Endothelial cell (in vitro differentiated cells): ENCODE data around the gene FMO5. TPM values are rescaled to one million over a fixed set of nuclear protein-coding genes. Genes with fewer than 3 reads are reported as not detected.
"Not testable (repeated sequence)": the region's sequence is repeated elsewhere in the genome, so short reads cannot be mapped to it uniquely, and the experiment has no call there.

Source experiments
- DNase-seq: peaks from one replicate; pipeline ENCODE4 v3.0.0; 2021; ENCODE audit warnings: low spot score
- H3K27ac Mint-ChIP-seq: one replicate; pipeline ENCODE4 v1.8.0; 2021; ENCODE audit warnings: mixed read lengths, inconsistent platforms; ENCODE audit not compliant: unreplicated experiment
- H3K27me3 Mint-ChIP-seq: one replicate; pipeline ENCODE4 v1.8.0; 2021; ENCODE audit warnings: mild to moderate bottlenecking, moderate library complexity, mixed read lengths, inconsistent platforms; ENCODE audit not compliant: unreplicated experiment
- H3K36me3 Mint-ChIP-seq: one replicate; pipeline ENCODE4 v1.8.0; 2021; ENCODE audit warnings: mild to moderate bottlenecking, low read depth, mixed read lengths, inconsistent platforms; ENCODE audit not compliant: unreplicated experiment
- H3K4me1 Mint-ChIP-seq: one replicate; pipeline ENCODE4 v1.8.0; 2021; ENCODE audit warnings: mild to moderate bottlenecking, mixed read lengths, inconsistent platforms; ENCODE audit not compliant: unreplicated experiment
- H3K4me3 Mint-ChIP-seq: one replicate; pipeline ENCODE4 v1.8.0; 2021; ENCODE audit warnings: mild to moderate bottlenecking, mixed read lengths, inconsistent platforms; ENCODE audit not compliant: unreplicated experiment
- H3K9me3 Mint-ChIP-seq: one replicate; pipeline ENCODE4 v1.8.0; 2021; ENCODE audit warnings: mixed read lengths, inconsistent platforms; ENCODE audit not compliant: unreplicated experiment
- CTCF ChIP-seq: fragments of 200-600 bp; sonication (generic); IDR thresholded peaks from one replicate; pipeline ENCODE4 v1.5.0; 2021; ENCODE audit warnings: antibody characterized with exemption; ENCODE audit not compliant: unreplicated experiment
- total RNA-seq: library from RNA; stranded (reverse); fragmentation: NEBNext Ultra II Directional; extraction: Animal tissue kit (Norgen Biotek cat#: 25700); gene quantifications from one replicate; pipeline ENCODE4 v1.2.1, GENCODE V29; 2021; ENCODE audit not compliant: unreplicated experiment

Gene FMO5
- total RNA-seq, 1 donor from 2014 or later = 1.6 TPM

GRCh38 chr1:147243228-147243685, 18.1 kb upstream of the FMO5 start:
- H3K4me1 Mint-ChIP-seq = peaks cover 36% of the 10 kb centered on the region
- H3K36me3 Mint-ChIP-seq = peaks cover 3% of the 10 kb centered on the region
- H3K27me3 Mint-ChIP-seq = peaks cover 5% of the 10 kb centered on the region
- no peak for TF ChIP-seq CTCF
- peak; percentile 46 for DNase-seq
- no peaks in the 10 kb centered on the region for H3K9me3 Mint-ChIP-seq
- H3K27ac Mint-ChIP-seq = peak overlapping the region; percentile 81
- peak overlapping the region; percentile 89 for H3K4me3 Mint-ChIP-seq

- DNase-seq = peak; percentile 97
- H3K4me1 Mint-ChIP-seq = peaks cover 30% of the 10 kb centered on the region
- peaks cover 8% of the 10 kb centered on the region for H3K36me3 Mint-ChIP-seq
- peak within 1 kb of the TSS; percentile 92 for H3K4me3 Mint-ChIP-seq
- no peaks in the 10 kb centered on the region for H3K9me3 Mint-ChIP-seq
- peak within 1 kb of the TSS; percentile 81 for H3K27ac Mint-ChIP-seq
- peaks cover 5% of the 10 kb centered on the region for H3K27me3 Mint-ChIP-seq
- peak; percentile 92 for TF ChIP-seq CTCF
Observed at GRCh38 chr1:147242449-147243227, 17.5 kb upstream of the FMO5 start, which contains the start of gene CHD1L. CHD1L (plus strand) TSS chr1:147242684; CDS start chr1:147242704, 20 bp downstream.

GRCh38 chr1:147241934-147242448, 16.9 kb upstream of the FMO5 start:
- H3K36me3 Mint-ChIP-seq = peaks cover 8% of the 10 kb centered on the region
- no peak overlapping the region for H3K27ac Mint-ChIP-seq
- H3K27me3 Mint-ChIP-seq = peaks cover 5% of the 10 kb centered on the region
- no peak for DNase-seq
- no peak for TF ChIP-seq CTCF
- peaks cover 24% of the 10 kb centered on the region for H3K4me1 Mint-ChIP-seq
- no peaks in the 10 kb centered on the region for H3K9me3 Mint-ChIP-seq
- peak overlapping the region; percentile 92 for H3K4me3 Mint-ChIP-seq

GRCh38 chr1:147240131-147240721, 15.1 kb upstream of the FMO5 start:
- H3K4me3 Mint-ChIP-seq, H3K27me3 Mint-ChIP-seq, H3K9me3 Mint-ChIP-seq, H3K27ac Mint-ChIP-seq, DNase-seq: not testable (repeated sequence)
- Mint-ChIP-seq H3K4me1 (peaks cover 16% of the 10 kb centered on the region), H3K36me3 (peaks cover 12% of the 10 kb centered on the region)

- H3K27ac Mint-ChIP-seq = no peak overlapping the region
- no peak for DNase-seq
- no peaks in the 10 kb centered on the region for H3K9me3 Mint-ChIP-seq
- peaks cover 5% of the 10 kb centered on the region for H3K27me3 Mint-ChIP-seq
- no peak overlapping the region for H3K4me3 Mint-ChIP-seq
- peaks cover 12% of the 10 kb centered on the region for H3K4me1 Mint-ChIP-seq
- peaks cover 11% of the 10 kb centered on the region for H3K36me3 Mint-ChIP-seq
- no peak for TF ChIP-seq CTCF
Observed at GRCh38 chr1:147238925-147239820, 14.0 kb upstream of the FMO5 start.
